ENCODE measurements around the gene NIPSNAP2. TPM values are rescaled to one million over a fixed set of nuclear protein-coding genes. Genes with fewer than 3 reads are reported as not detected.

NIPSNAP2 gene
- total and polyA plus RNA-seq, 12 donors = 93.8 to 455 (median 341) TPM

GRCh38 chr7:55965100-55965470, 700 bp downstream of the NIPSNAP2 start:
- ATAC-seq = no peak
- Histone ChIP-seq H3K27me3 (no peaks in the 10 kb centered on the region), H3K9me3 (no peaks in the 10 kb centered on the region), H3K36me3 (peaks cover 0 to 32% (median 0%) of the 10 kb centered on the region in 9 donors), H3K4me1 (peaks cover 3 to 55% (median 28%) of the 10 kb centered on the region in 9 donors), H3K27ac (peak overlapping the region; percentile 85 to 99 (median 98)), H3K4me3 (peak overlapping the region; percentile 26 to 80 (median 62))
- DNase-seq = no peak
- WGBS, 2 donors = 1 to 2% methylated on average over 14 of the region's 14 CpGs
- TF ChIP-seq CTCF (IDR thresholded peaks at IDR 0.05) = no peak
- intact Hi-C loops (cut with DNase I) = loop anchor here in 3 of 10 donors (5.0 to 10.0 kb wide), 4 partner anchors 80 to 600 kb away; partner anchors contain the start of genes LANCL2 (in 1 of the 3), SUMF2 (in 1 of the 3) and ZNF713 (in 1 of the 3)

GRCh38 chr7:55965805-55966421, 1.5 kb downstream of the NIPSNAP2 start:
- Histone ChIP-seq H3K4me1 (peaks cover 3 to 64% (median 28%) of the 10 kb centered on the region in 9 donors), H3K4me3 (peak overlapping the region in 9 of 10 donors; percentile 38 to 80 (median 62)), H3K9me3 (no peaks in the 10 kb centered on the region), H3K27ac (peak overlapping the region; percentile 85 to 99 (median 98)), H3K27me3 (no peaks in the 10 kb centered on the region), H3K36me3 (peaks cover 0 to 35% (median 0%) of the 10 kb centered on the region in 9 donors)
- ATAC-seq (peak in 7 of 8 donors; percentile 37 to 72 (median 59)), DNase-seq (peak; percentile 27 to 63)
- intact Hi-C loops (cut with DNase I) = loop anchor here in 3 of 10 donors (5.0 to 10.0 kb wide), 4 partner anchors 81 to 601 kb away; partner anchors contain the start of genes LANCL2 (in 1 of the 3), SUMF2 (in 1 of the 3) and ZNF713 (in 1 of the 3)
- 52 to 67% methylated on average over 13 of the region's 13 CpGs for WGBS, 2 donors
- no peak for TF ChIP-seq CTCF (IDR thresholded peaks at IDR 0.05)

GRCh38 chr7:55966851-55967250, 2.5 kb downstream of the NIPSNAP2 start:
- H3K27me3 ChIP-seq = no peaks in the 10 kb centered on the region
- peak overlapping the region in 5 of 10 donors; percentile 62 to 72 (median 66) for H3K4me3 ChIP-seq
- peaks cover 0 to 35% (median 0%) of the 10 kb centered on the region in 9 donors for H3K36me3 ChIP-seq
- H3K27ac ChIP-seq = peak overlapping the region in 9 of 10 donors; percentile 85 to 98 (median 97)
- no peaks in the 10 kb centered on the region for H3K9me3 ChIP-seq
- WGBS, 2 donors = 51 to 66% methylated on average over 6 of the region's 6 CpGs
- H3K4me1 ChIP-seq = peaks cover 3 to 67% (median 28%) of the 10 kb centered on the region in 9 donors
- ATAC-seq = no peak
- TF ChIP-seq CTCF (IDR thresholded peaks at IDR 0.05) = no peak
- no peak for DNase-seq
- intact Hi-C loops (cut with DNase I) = loop anchor here in 3 of 10 donors (5.0 to 10.0 kb wide), 4 partner anchors 82 to 602 kb away; partner anchors contain the start of genes LANCL2 (in 1 of the 3), SUMF2 (in 1 of the 3) and ZNF713 (in 1 of the 3)

GRCh38 chr7:55969391-55969790, 5.0 kb downstream of the NIPSNAP2 start:
- ATAC-seq = no peak
- H3K4me3 ChIP-seq = no peak overlapping the region
- peak overlapping the region in 3 of 10 donors; percentile 13 to 97 (median 87) for H3K27ac ChIP-seq

More at GRCh38 chr7:55969391-55969790, 5.0 kb downstream of the NIPSNAP2 start:
- TF ChIP-seq CTCF (IDR thresholded peaks at IDR 0.05) = no peak
- peaks cover 0 to 35% (median 0%) of the 10 kb centered on the region in 9 donors for H3K36me3 ChIP-seq
- intact Hi-C loops (cut with DNase I) = loop anchor here in 3 of 10 donors (5.0 to 10.0 kb wide), 4 partner anchors 85 to 605 kb away; partner anchors contain the start of genes LANCL2 (in 1 of the 3), SUMF2 (in 1 of the 3) and ZNF713 (in 1 of the 3)
- WGBS, 2 donors = 66 to 74% methylated on average over 11 of the region's 11 CpGs
- no peaks in the 10 kb centered on the region for H3K9me3 ChIP-seq
- H3K27me3 ChIP-seq = no peaks in the 10 kb centered on the region
- no peak for DNase-seq
- peaks cover 0 to 80% (median 32%) of the 10 kb centered on the region in 9 donors for H3K4me1 ChIP-seq

All from heart right ventricle (tissue), 16 donors.